Peyer's patch (tissue), 4 donors: ENCODE measurements around the gene COL17A1. TPM values are rescaled to one million over a fixed set of nuclear protein-coding genes. Genes with fewer than 3 reads are reported as not detected.

ENCODE experiments used
- DNase-seq, 3 donors: peaks; one replicate each; pipeline ENCODE4 v3.0.0-alpha.2; 2017 to 2019
- H3K27ac ChIP-seq, 4 donors: fragments of 200-600 bp; sonication (generic); one replicate each; pipeline ENCODE4 v1.5.1; 2016 to 2019
- H3K27me3 ChIP-seq, 2 donors: fragments of 200-600 bp; sonication (generic); one replicate each; pipeline ENCODE4 v1.5.1; 2019
- H3K36me3 ChIP-seq, 3 donors: fragments of 200-600 bp; sonication (generic); one replicate each; pipeline ENCODE4 v1.5.1; 2016 to 2019
- H3K4me1 ChIP-seq, 4 donors: fragments of 200-600 bp; sonication (generic); one replicate each; pipeline ENCODE4 v1.5.1; 2016 to 2019
- H3K4me3 ChIP-seq, 4 donors: fragments of 200-600 bp; sonication (generic); 1 replicate in 3 of 4; 2 replicates in 1 of 4; pipeline ENCODE4 v1.5.1; 2016 to 2019; ENCODE audit warnings: mild to moderate bottlenecking in 1 of 4
- H3K9me3 ChIP-seq, 4 donors: fragments of 200-600 bp; sonication (generic); one replicate each; pipeline ENCODE4 v1.5.1; 2016 to 2019; ENCODE audit warnings: mild to moderate bottlenecking in 1 of 4
- CTCF ChIP-seq, 6 experiments: fragments of 450-650 bp in 4 of 6; fragments of 200-600 bp in 2 of 6; sonication (generic) in 1 of 6; IDR thresholded peaks; one replicate each; pipeline ENCODE4 v1.5.1; 2017 to 2019; ENCODE audit warnings: antibody characterized with exemption in 6 of 6, mild to moderate bottlenecking in 3 of 6, moderate library complexity in 1 of 6
- POLR2A ChIP-seq, 2 donors: fragments of 450-650 bp; IDR thresholded peaks; one replicate each; pipeline ENCODE4 v1.5.1; 2017; ENCODE audit warnings: antibody characterized with exemption in 2 of 2, mild to moderate bottlenecking in 2 of 2, moderate library complexity in 2 of 2
- total RNA-seq, 4 donors: library from RNA; depleted of rRNA; stranded (reverse); fragments of >200 nt; gene quantifications; one replicate each; pipeline ENCODE4 v1.1.0, GENCODE V29; 2016

Gene COL17A1
- total RNA-seq, 4 donors from 2014 or later, result 4.1 to 240 (median 97.1) TPM

- no peak for DNase-seq
- Histone ChIP-seq H3K4me1 (no peaks in the 10 kb centered on the region), H3K27ac (no peak overlapping the region), H3K36me3 (peaks cover 0 to 17% (median 0%) of the 10 kb centered on the region in 3 donors), H3K9me3 (no peaks in the 10 kb centered on the region), H3K27me3 (no peaks in the 10 kb centered on the region), H3K4me3 (no peak overlapping the region)
- no peak for TF ChIP-seq POLR2A (IDR thresholded peaks at IDR 0.05)
- no peak for TF ChIP-seq CTCF (IDR thresholded peaks at IDR 0.05)
Measured at GRCh38 chr10:104040862-104041789, 44.6 kb downstream of the COL17A1 start.

- no peak for DNase-seq
- H3K36me3 ChIP-seq, result peaks cover 0 to 17% (median 0%) of the 10 kb centered on the region in 3 donors
- no peak overlapping the region for H3K27ac ChIP-seq
- H3K4me3 ChIP-seq, result no peak overlapping the region
- TF ChIP-seq CTCF (IDR thresholded peaks at IDR 0.05) (no peak), POLR2A (IDR thresholded peaks at IDR 0.05) (no peak)
- no peaks in the 10 kb centered on the region for H3K27me3 ChIP-seq
- no peaks in the 10 kb centered on the region for H3K4me1 ChIP-seq
- no peaks in the 10 kb centered on the region for H3K9me3 ChIP-seq
Measured at GRCh38 chr10:104040382-104040781, 45.3 kb downstream of the COL17A1 start.

- DNase-seq, result no peak
- no peaks in the 10 kb centered on the region for H3K27me3 ChIP-seq
- no peaks in the 10 kb centered on the region for H3K4me1 ChIP-seq
- H3K27ac ChIP-seq, result no peak overlapping the region
- no peak overlapping the region for H3K4me3 ChIP-seq
- no peaks in the 10 kb centered on the region for H3K9me3 ChIP-seq
- no peak for TF ChIP-seq CTCF (IDR thresholded peaks at IDR 0.05)
- TF ChIP-seq POLR2A (IDR thresholded peaks at IDR 0.05), result no peak
- peaks cover 0 to 24% (median 0%) of the 10 kb centered on the region in 3 donors for H3K36me3 ChIP-seq
Measured at GRCh38 chr10:104038958-104039752, 46.5 kb downstream of the COL17A1 start.

- DNase-seq, result no peak
- H3K4me1 ChIP-seq, result no peaks in the 10 kb centered on the region
- H3K4me3 ChIP-seq, result no peak overlapping the region
- H3K9me3 ChIP-seq, result no peaks in the 10 kb centered on the region
- TF ChIP-seq CTCF (IDR thresholded peaks at IDR 0.05), result no peak
- TF ChIP-seq POLR2A (IDR thresholded peaks at IDR 0.05), result no peak
- no peaks in the 10 kb centered on the region for H3K27me3 ChIP-seq
- H3K36me3 ChIP-seq, result peaks cover 0 to 24% (median 0%) of the 10 kb centered on the region in 3 donors
- no peak overlapping the region for H3K27ac ChIP-seq
Measured at GRCh38 chr10:104038537-104038936, 47.1 kb downstream of the COL17A1 start.

- Histone ChIP-seq H3K27ac (no peak overlapping the region), H3K4me1 (no peaks in the 10 kb centered on the region)
- no peak for TF ChIP-seq CTCF (IDR thresholded peaks at IDR 0.05)
Measured at GRCh38 chr10:104037261-104037951, 48.3 kb downstream of the COL17A1 start.

More at GRCh38 chr10:104037261-104037951, 48.3 kb downstream of the COL17A1 start:
- H3K9me3 ChIP-seq, result no peaks in the 10 kb centered on the region
- DNase-seq, result no peak
- no peaks in the 10 kb centered on the region for H3K27me3 ChIP-seq
- no peak overlapping the region for H3K4me3 ChIP-seq
- H3K36me3 ChIP-seq, result peaks cover 0 to 31% (median 0%) of the 10 kb centered on the region in 3 donors
